ENCODE measurements around the gene MXD4. TPM values are rescaled to one million over a fixed set of nuclear protein-coding genes. Genes with fewer than 3 reads are reported as not detected.

The MXD4 gene
- total and polyA plus RNA-seq, 9 of the 15 experiments (the other 6 are each of a cell fraction or from before 2014, with no cell fraction given): 0.06 to 13.5 (median 5.9) TPM

DNA sequence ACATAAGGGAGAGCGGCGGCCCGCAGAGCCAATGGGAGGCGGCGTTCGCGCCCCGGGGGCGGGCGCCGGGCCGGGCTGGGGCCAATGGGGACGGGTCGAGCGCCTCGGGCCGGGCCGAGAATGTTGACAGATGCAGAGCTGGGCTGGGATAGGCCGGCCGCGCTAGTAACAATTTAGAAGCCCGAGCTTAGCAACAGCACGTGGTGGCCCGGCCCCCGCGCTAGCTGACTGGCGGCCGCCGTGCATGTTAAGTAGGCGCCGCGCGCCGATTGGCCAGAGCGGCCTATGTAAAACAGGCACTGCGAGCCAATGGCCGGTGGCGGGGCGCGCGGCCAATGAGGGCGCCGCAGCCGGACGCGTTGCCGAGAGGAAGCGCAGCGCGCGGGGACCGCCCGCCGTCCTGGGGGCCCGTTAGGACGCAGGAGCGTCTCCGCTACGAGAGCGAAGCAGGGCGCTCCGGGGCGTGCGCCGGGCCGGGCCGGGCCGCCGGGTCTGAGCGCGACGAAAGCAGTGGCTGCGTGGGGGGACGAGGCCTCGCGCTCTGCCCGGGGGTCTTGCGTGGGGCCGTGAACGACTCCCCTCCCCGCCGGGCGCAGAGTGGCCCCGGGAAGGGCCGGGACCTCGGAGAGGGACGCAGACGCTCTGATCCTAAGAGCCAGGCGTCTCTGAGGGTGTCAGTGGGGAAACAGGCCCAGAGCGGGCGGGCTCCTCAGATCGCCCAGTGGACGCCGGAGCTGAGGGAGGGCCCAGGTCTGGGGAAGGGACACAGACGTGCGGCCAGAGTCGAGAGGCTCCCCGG is 435 bp upstream of the MXD4 start (continued):
- TF ChIP-seq, protein P1, sequence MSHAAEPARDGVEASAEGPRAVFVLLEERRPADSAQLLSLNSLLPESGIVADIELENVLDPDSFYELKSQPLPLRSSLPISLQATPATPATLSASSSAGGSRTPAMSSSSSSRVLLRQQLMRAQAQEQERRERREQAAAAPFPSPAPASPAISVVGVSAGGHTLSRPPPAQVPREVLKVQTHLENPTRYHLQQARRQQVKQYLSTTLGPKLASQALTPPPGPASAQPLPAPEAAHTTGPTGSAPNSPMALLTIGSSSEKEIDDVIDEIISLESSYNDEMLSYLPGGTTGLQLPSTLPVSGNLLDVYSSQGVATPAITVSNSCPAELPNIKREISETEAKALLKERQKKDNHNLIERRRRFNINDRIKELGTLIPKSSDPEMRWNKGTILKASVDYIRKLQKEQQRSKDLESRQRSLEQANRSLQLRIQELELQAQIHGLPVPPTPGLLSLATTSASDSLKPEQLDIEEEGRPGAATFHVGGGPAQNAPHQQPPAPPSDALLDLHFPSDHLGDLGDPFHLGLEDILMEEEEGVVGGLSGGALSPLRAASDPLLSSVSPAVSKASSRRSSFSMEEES (CRISPR knock-in tag; IDR thresholded peaks at IDR 0.05): no peak
- TF ChIP-seq CBFA2T2 (conservative IDR thresholded peaks at IDR 0.05) (no peak), ZNF23 (CRISPR knock-in tag; IDR thresholded peaks at IDR 0.05) (no peak), SIX5 (IDR thresholded peaks at IDR 0.05; ENCODE audit: borderline replicate concordance in 1 of 2, insufficient read depth in 1 of 2, low read depth in 1 of 2, low read length in 2 of 2) (no peak), NCOA2 (IDR thresholded peaks at IDR 0.05; ENCODE audit: partially characterized antibody in 2 of 2) (no peak), JUND (IDR thresholded peaks at IDR 0.05; ENCODE audit: borderline replicate concordance, low read depth, low read length) (no peak), JUND (tag; IDR thresholded peaks at IDR 0.05; ENCODE audit: borderline replicate concordance, low read depth, low read length) (no peak; the same call in 2 of the 3 replicates), EZH2 (IDR thresholded peaks at IDR 0.05; ENCODE audit: borderline replicate concordance, low read depth, low read length) (no peak), NCOA4 (IDR thresholded peaks at IDR 0.05; ENCODE audit: partially characterized antibody) (no peak), MBD2 (IDR thresholded peaks at IDR 0.05; ENCODE audit: borderline replicate concordance, low read depth) (peak; percentile 74; the same call in 1 of the 2 replicates), CBX1 (IDR thresholded peaks at IDR 0.05; ENCODE audit: low read depth) (peak; percentile 66; the same call in 1 of the 2 replicates), BDP1 (IDR thresholded peaks at IDR 0.05; ENCODE audit: insufficient read depth, insufficient read length) (no peak), FOSL1 (tag; conservative IDR thresholded peaks at IDR 0.05) (no peak), MYNN (IDR thresholded peaks at IDR 0.05) (no peak), MYNN (CRISPR knock-in tag; IDR thresholded peaks at IDR 0.05) (no peak), BMI1 (IDR thresholded peaks at IDR 0.05; ENCODE audit: low read length) (no peak), ZC3H4 (CRISPR knock-in tag; IDR thresholded peaks at IDR 0.05; ENCODE audit: borderline replicate concordance) (no peak; the same call in 1 of the 2 replicates), CHCHD3 (CRISPR knock-in tag; IDR thresholded peaks at IDR 0.05) (peak; percentile 29; the same call in 1 of the 2 replicates), KLF1 (tag; IDR thresholded peaks at IDR 0.05) (no peak), RAD21 (CRISPR knock-in tag; conservative IDR thresholded peaks at IDR 0.05 in 1 of 2, IDR thresholded peaks at IDR 0.05 in 1 of 2) (no peak), ZNF239 (CRISPR knock-in tag; IDR thresholded peaks at IDR 0.05) (no peak), FOXM1 (IDR thresholded peaks at IDR 0.05; ENCODE audit: low read depth) (no peak), FOXM1 (CRISPR knock-in tag; IDR thresholded peaks at IDR 0.05; ENCODE audit: low read depth) (no peak)
- TF ChIP-seq, protein P2, sequence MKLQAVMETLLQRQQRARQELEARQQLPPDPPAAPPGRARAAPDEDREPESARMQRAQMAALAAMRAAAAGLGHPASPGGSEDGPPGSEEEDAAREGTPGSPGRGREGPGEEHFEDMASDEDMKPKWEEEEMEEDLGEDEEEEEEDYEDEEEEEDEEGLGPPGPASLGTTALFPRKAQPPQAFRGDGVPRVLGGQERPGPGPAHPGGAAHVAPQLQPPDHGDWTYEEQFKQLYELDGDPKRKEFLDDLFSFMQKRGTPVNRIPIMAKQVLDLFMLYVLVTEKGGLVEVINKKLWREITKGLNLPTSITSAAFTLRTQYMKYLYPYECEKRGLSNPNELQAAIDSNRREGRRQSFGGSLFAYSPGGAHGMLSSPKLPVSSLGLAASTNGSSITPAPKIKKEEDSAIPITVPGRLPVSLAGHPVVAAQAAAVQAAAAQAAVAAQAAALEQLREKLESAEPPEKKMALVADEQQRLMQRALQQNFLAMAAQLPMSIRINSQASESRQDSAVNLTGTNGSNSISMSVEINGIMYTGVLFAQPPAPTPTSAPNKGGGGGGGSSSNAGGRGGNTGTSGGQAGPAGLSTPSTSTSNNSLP (IDR thresholded peaks at IDR 0.05; ENCODE audit: borderline replicate concordance, low read depth, low read length): no peak
- TF ChIP-seq, protein P3, sequence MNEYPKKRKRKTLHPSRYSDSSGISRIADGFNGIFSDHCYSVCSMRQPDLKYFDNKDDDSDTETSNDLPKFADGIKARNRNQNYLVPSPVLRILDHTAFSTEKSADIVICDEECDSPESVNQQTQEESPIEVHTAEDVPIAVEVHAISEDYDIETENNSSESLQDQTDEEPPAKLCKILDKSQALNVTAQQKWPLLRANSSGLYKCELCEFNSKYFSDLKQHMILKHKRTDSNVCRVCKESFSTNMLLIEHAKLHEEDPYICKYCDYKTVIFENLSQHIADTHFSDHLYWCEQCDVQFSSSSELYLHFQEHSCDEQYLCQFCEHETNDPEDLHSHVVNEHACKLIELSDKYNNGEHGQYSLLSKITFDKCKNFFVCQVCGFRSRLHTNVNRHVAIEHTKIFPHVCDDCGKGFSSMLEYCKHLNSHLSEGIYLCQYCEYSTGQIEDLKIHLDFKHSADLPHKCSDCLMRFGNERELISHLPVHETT (CRISPR knock-in tag; conservative IDR thresholded peaks at IDR 0.05 in 1 of 2, IDR thresholded peaks at IDR 0.05 in 1 of 2): no peak

Measured in K562 (cell line).